NCI-H510A (cell line): ENCODE measurements around the gene OSBP2.

Source experiments
- DNase-seq: peaks from one replicate; lab custom pipeline; 2025; lab: John Stamatoyannopoulos, UW

Gene OSBP2

GRCh38 chr22:30868663-30869385 lies 174.2 kb downstream of the OSBP2 start:
- no peak for DNase-seq

- no peak for DNase-seq
These were observed 175.2 kb downstream of the OSBP2 start for GRCh38 chr22:30869667-30870395.

GRCh38 chr22:30870451-30871345 lies 176.0 kb downstream of the OSBP2 start:
- no peak for DNase-seq

- DNase-seq = no peak
These were observed 177.0 kb downstream of the OSBP2 start for GRCh38 chr22:30871391-30872284.

GRCh38 chr22:30872285-30873041 lies 177.8 kb downstream of the OSBP2 start:
- DNase-seq = no peak

- DNase-seq = no peak
These were observed 178.5 kb downstream of the OSBP2 start for GRCh38 chr22:30873086-30873650.

GRCh38 chr22:30873661-30874060 lies 179.0 kb downstream of the OSBP2 start:
- no peak for DNase-seq

- DNase-seq = no peak
These were observed 180.0 kb downstream of the OSBP2 start for GRCh38 chr22:30874431-30875370.

GRCh38 chr22:30875481-30876215 lies 181.0 kb downstream of the OSBP2 start:
- DNase-seq = no peak

GRCh38 chr22:30876221-30876751 lies 181.6 kb downstream of the OSBP2 start:
- DNase-seq = no peak

- no peak for DNase-seq
These were observed 182.4 kb downstream of the OSBP2 start for GRCh38 chr22:30876915-30877553.

GRCh38 chr22:30877662-30878515 lies 183.2 kb downstream of the OSBP2 start:
- DNase-seq = no peak

GRCh38 chr22:30878516-30879414 lies 184.1 kb downstream of the OSBP2 start:
- no peak for DNase-seq

GRCh38 chr22:30879415-30879797 lies 184.7 kb downstream of the OSBP2 start:
- no peak for DNase-seq

- DNase-seq = no peak
These were observed 185.5 kb downstream of the OSBP2 start for GRCh38 chr22:30880181-30880601.

GRCh38 chr22:30880847-30881246 lies 186.2 kb downstream of the OSBP2 start:
- DNase-seq = no peak
